ENCODE measurements around the gene BRCA2. TPM values are rescaled to one million over a fixed set of nuclear protein-coding genes. Genes with fewer than 3 reads are reported as not detected.

Gene BRCA2
- total and polyA plus RNA-seq, 2 experiments from 2014 or later, result 3.3 to 5.2 TPM

- no peak for TF ChIP-seq CTCF (IDR thresholded peaks at IDR 0.05; ENCODE audit: low read depth, low read length)
- H3K4me3 ChIP-seq, result no peak overlapping the region
- DNase-seq (ENCODE audit: low read depth in 1 of 2, low spot score in 1 of 2), result peak in 1 of 2 donors; percentile 43
Measured at GRCh38 chr13:32272021-32272683, 43.2 kb upstream of the BRCA2 start.

GRCh38 chr13:32277839-32278238 is 37.5 kb upstream of the BRCA2 start:
- DNase-seq (ENCODE audit: low read depth in 1 of 2, low spot score in 1 of 2), result no peak
- Histone ChIP-seq H3K27ac (no peak overlapping the region), H3K4me1 (ENCODE audit: low read depth) (peaks cover 3% of the 10 kb centered on the region)

More at GRCh38 chr13:32272021-32272683, 43.2 kb upstream of the BRCA2 start:
- H3K27me3 ChIP-seq, result no peaks in the 10 kb centered on the region
- H3K4me1 ChIP-seq (ENCODE audit: low read depth), result no peaks in the 10 kb centered on the region
- H3K27ac ChIP-seq, result no peak overlapping the region
- no peaks in the 10 kb centered on the region for H3K9me3 ChIP-seq (ENCODE audit: low read depth)
- H3K36me3 ChIP-seq, result no peaks in the 10 kb centered on the region

GRCh38 chr13:32278426-32278825 is 36.9 kb upstream of the BRCA2 start:
- Histone ChIP-seq H3K27ac (no peak overlapping the region), H3K27me3 (no peaks in the 10 kb centered on the region), H3K9me3 (ENCODE audit: low read depth) (no peaks in the 10 kb centered on the region), H3K4me1 (ENCODE audit: low read depth) (peaks cover 4% of the 10 kb centered on the region), H3K4me3 (no peak overlapping the region), H3K36me3 (no peaks in the 10 kb centered on the region)
- TF ChIP-seq CTCF (IDR thresholded peaks at IDR 0.05; ENCODE audit: low read depth, low read length), result no peak
- DNase-seq (ENCODE audit: low read depth in 1 of 2, low spot score in 1 of 2), result no peak

More at GRCh38 chr13:32277839-32278238, 37.5 kb upstream of the BRCA2 start:
- Histone ChIP-seq H3K4me3 (no peak overlapping the region), H3K27me3 (no peaks in the 10 kb centered on the region), H3K9me3 (ENCODE audit: low read depth) (no peaks in the 10 kb centered on the region), H3K36me3 (no peaks in the 10 kb centered on the region)
- no peak for TF ChIP-seq CTCF (IDR thresholded peaks at IDR 0.05; ENCODE audit: low read depth, low read length)

GRCh38 chr13:32281096-32281495 is 34.2 kb upstream of the BRCA2 start:
- Histone ChIP-seq H3K27me3 (no peaks in the 10 kb centered on the region), H3K4me3 (no peak overlapping the region), H3K4me1 (ENCODE audit: low read depth) (peaks cover 19% of the 10 kb centered on the region), H3K36me3 (no peaks in the 10 kb centered on the region), H3K27ac (no peak overlapping the region), H3K9me3 (ENCODE audit: low read depth) (no peaks in the 10 kb centered on the region)
- no peak for TF ChIP-seq CTCF (IDR thresholded peaks at IDR 0.05; ENCODE audit: low read depth, low read length)
- no peak for DNase-seq (ENCODE audit: low read depth in 1 of 2, low spot score in 1 of 2)

GRCh38 chr13:32282096-32282711 is 33.1 kb upstream of the BRCA2 start:
- Histone ChIP-seq H3K36me3 (no peaks in the 10 kb centered on the region), H3K4me1 (ENCODE audit: low read depth) (peaks cover 19% of the 10 kb centered on the region), H3K27ac (peak overlapping the region; percentile 27), H3K27me3 (no peaks in the 10 kb centered on the region), H3K4me3 (no peak overlapping the region), H3K9me3 (ENCODE audit: low read depth) (no peaks in the 10 kb centered on the region)
- no peak for TF ChIP-seq CTCF (IDR thresholded peaks at IDR 0.05; ENCODE audit: low read depth, low read length)
- peak in 1 of 2 donors; percentile 25 for DNase-seq (ENCODE audit: low read depth in 1 of 2, low spot score in 1 of 2)

Data from cardiac muscle cell (in vitro differentiated cells and primary cell).